ENCODE data around the gene ATAD2B.
"Not testable (repeated sequence)": the region's sequence is repeated elsewhere in the genome, so short reads cannot be mapped to it uniquely, and the experiment has no call there.

The ATAD2B gene

GRCh38 chr2:23723029-23723428 lies 203.9 kb downstream of the ATAD2B start:
- DNase-seq = not testable (repeated sequence)

GRCh38 chr2:23722255-23722654 lies 204.7 kb downstream of the ATAD2B start:
- DNase-seq = no peak

GRCh38 chr2:23721454-23721826 lies 205.5 kb downstream of the ATAD2B start:
- DNase-seq = no peak

GRCh38 chr2:23720705-23721453 lies 206.0 kb downstream of the ATAD2B start:
- no peak for DNase-seq

- DNase-seq = no peak
Observed at GRCh38 chr2:23719716-23720115, 207.2 kb downstream of the ATAD2B start.

- DNase-seq = no peak
Observed at GRCh38 chr2:23718931-23719700, 207.8 kb downstream of the ATAD2B start.

- no peak for DNase-seq
Observed at GRCh38 chr2:23713351-23713750, 213.6 kb downstream of the ATAD2B start.

GRCh38 chr2:23712756-23713151 lies 214.2 kb downstream of the ATAD2B start:
- DNase-seq = no peak

- DNase-seq = no peak
Observed at GRCh38 chr2:23711979-23712755, 214.8 kb downstream of the ATAD2B start.

GRCh38 chr2:23709311-23709710 lies 217.6 kb downstream of the ATAD2B start:
- no peak for DNase-seq

- no peak for DNase-seq
Observed at GRCh38 chr2:23708771-23709170, 218.2 kb downstream of the ATAD2B start.

- DNase-seq = no peak
Observed at GRCh38 chr2:23707096-23707495, 219.8 kb downstream of the ATAD2B start.

- no peak for DNase-seq
Observed at GRCh38 chr2:23706613-23707078, 220.3 kb downstream of the ATAD2B start.

GRCh38 chr2:23705771-23706612 lies 220.9 kb downstream of the ATAD2B start:
- DNase-seq = no peak

GRCh38 chr2:23703583-23704385 lies 223.1 kb downstream of the ATAD2B start:
- DNase-seq = no peak

GRCh38 chr2:23703037-23703582 lies 223.8 kb downstream of the ATAD2B start:
- DNase-seq = no peak

GRCh38 chr2:23700627-23701026 lies 226.3 kb downstream of the ATAD2B start:
- DNase-seq = no peak

GRCh38 chr2:23699580-23699925 lies 227.4 kb downstream of the ATAD2B start:
- no peak for DNase-seq

- DNase-seq = no peak
Observed at GRCh38 chr2:23698721-23699579, 228.0 kb downstream of the ATAD2B start.
